Omental fat pad (tissue), 4 donors: ENCODE measurements around the gene RIPOR3. TPM values are rescaled to one million over a fixed set of nuclear protein-coding genes. Genes with fewer than 3 reads are reported as not detected.

Source experiments
- ATAC-seq: fragments of 150-250 bp; one replicate; pipeline ENCODE4 v1.9.1; 2016; ENCODE audit warnings: mild to moderate bottlenecking, moderate library complexity; ENCODE audit not compliant: low FRiP score
- DNase-seq: peaks from one replicate; pipeline ENCODE4 v3.0.0-alpha.2; 2019; ENCODE audit warnings: low spot score
- CTCF ChIP-seq, 3 donors: fragments of 450-650 bp; IDR thresholded peaks; one replicate each; pipeline ENCODE4 v1.5.1; 2016 to 2017; ENCODE audit warnings: antibody characterized with exemption in 3 of 3, mild to moderate bottlenecking in 3 of 3, moderate library complexity in 2 of 3
- total RNA-seq, 4 donors: library from RNA; depleted of rRNA; stranded (reverse); fragments of >200 nt; gene quantifications; one replicate each; pipeline ENCODE4 v1.1.0, GENCODE V29; 2016

The RIPOR3 gene
- total RNA-seq, 4 donors from 2014 or later, result 7.8 to 81.8 (median 16.6) TPM

- no peak for TF ChIP-seq CTCF (IDR thresholded peaks at IDR 0.05)
- ATAC-seq (no peak), DNase-seq (no peak)
These were observed 95.2 kb downstream of the RIPOR3 start for GRCh38 chr20:50595988-50596693.

GRCh38 chr20:50595433-50595895, 95.9 kb downstream of the RIPOR3 start:
- ATAC-seq, result no peak
- no peak for DNase-seq
- no peak for TF ChIP-seq CTCF (IDR thresholded peaks at IDR 0.05)

- DNase-seq (no peak), ATAC-seq (no peak)
- no peak for TF ChIP-seq CTCF (IDR thresholded peaks at IDR 0.05)
These were observed 96.5 kb downstream of the RIPOR3 start for GRCh38 chr20:50594591-50595432.

- no peak for DNase-seq
- no peak for TF ChIP-seq CTCF (IDR thresholded peaks at IDR 0.05)
- no peak for ATAC-seq
These were observed 97.1 kb downstream of the RIPOR3 start for GRCh38 chr20:50594231-50594590.

- TF ChIP-seq CTCF (IDR thresholded peaks at IDR 0.05), result no peak
These were observed 98.4 kb downstream of the RIPOR3 start for GRCh38 chr20:50593005-50593335.

GRCh38 chr20:50592282-50593004, 98.9 kb downstream of the RIPOR3 start:
- DNase-seq, result no peak
- peak; percentile 11 for ATAC-seq
- TF ChIP-seq CTCF (IDR thresholded peaks at IDR 0.05), result no peak

More at GRCh38 chr20:50593005-50593335, 98.4 kb downstream of the RIPOR3 start:
- ATAC-seq, result no peak
- DNase-seq, result no peak
